ENCODE results near the gene DKKL1.

The DKKL1 gene

DNA sequence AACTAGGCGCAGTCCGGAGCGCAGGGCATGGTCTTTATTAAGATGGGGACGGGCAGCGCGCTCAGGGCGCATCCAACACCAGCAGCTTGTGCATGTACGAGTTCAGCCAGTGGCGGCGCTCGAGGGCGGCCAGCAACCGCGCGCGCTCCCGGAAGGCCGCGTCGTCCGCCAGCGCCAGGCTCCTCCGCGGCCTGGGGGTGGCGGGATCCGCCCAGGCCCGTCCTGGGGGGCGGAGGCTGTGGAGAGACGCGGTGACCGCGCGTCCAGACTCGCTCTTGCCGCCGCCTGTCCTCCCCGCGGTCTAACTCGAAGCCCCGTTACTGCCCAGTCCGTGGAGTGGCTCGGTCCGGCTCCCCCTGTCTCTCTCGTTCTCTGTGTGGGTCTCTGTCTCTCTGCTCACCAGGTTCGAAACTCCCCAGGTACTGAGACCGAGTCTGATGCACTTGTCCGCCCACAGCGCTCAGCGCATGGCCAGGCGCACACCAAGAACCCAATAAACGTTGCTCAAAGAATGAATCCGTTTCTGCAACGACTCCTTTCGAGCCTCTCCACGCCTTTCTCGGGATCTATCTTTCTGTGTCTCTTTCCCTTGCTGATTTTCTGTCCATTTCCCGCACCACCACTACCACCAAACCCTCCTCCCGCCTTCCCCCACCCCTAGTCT is 58.9 kb downstream of the DKKL1 start:
- no peak for DNase-seq (ENCODE audit: low read depth in 3 of 3)

DNA sequence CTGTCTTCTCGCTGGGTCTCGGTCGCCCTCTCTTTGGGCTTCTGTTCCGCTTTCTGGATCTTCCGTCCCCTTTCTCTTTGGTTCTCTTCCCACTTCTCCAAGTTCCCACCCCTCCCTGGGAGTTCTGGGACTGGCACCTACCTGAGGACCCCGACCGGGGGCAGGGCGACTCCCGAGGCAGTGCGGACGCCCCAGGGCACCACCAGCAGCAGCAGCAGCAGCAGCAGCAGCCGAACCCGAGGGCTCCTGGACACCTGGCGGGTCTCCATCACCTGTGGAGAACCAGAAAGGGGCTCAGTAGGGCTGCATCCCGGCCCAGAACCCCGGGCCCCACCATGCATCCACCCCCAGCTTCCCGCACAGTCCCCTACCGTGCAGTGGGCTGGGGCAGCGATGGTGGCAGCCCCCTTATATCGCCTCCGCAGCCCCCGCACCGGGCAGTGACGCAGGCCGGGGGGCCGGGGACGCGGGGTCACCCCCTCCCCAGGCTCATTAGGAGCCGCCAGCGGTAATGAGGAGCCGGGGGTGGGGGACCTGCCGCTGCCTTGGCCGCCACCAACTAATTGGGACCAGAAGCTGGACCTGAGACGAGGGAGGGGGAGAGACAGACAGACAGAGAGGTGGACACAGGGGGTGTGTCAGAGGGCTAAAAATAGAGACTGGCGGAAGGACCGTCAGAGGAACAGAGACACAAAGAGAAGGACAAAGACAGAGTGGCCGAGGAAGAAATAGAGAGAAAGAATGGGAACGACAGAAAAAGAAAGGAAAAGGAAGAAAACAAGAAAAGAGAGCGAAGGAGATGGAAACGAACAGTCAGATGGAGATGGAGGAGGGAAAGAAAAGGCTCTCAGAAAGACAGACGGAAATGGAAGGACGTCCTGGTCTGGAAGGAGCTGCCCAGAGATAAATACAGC is 59.7 kb downstream of the DKKL1 start, which contains the start of gene PTH2:
Gene PTH2 (minus strand): TSS at position 371 of the 914 bp plus-strand sequence. CDS start 102 bp downstream, at position 269.
- no peak for DNase-seq (ENCODE audit: low read depth in 3 of 3)

DNA sequence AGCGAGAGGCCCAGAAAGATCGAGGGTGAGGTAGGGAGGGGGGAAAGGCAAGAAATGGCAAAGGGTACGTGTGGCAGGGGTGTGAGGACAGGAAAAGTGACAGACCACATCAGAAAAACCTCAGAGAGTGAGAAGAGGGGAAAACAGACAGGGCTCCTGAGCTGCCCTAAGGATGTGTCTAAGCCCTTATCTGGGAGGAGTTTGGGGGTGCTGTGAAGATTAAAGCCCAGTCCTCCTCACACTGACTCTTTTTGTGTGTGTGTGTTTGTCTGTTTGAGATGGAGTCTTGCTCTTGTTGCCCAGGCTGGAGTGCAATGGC is 60.3 kb downstream of the DKKL1 start:
- no peak for DNase-seq (ENCODE audit: low read depth in 3 of 3)
